Breast epithelium (tissue), 4 donors: ENCODE results near the gene NLK. TPM values are rescaled to one million over a fixed set of nuclear protein-coding genes. Genes with fewer than 3 reads are reported as not detected.
"Not testable (repeated sequence)": the region's sequence is repeated elsewhere in the genome, so short reads cannot be mapped to it uniquely, and the experiment has no call there.

Source experiments
- DNase-seq, 2 donors: peaks; one replicate each; pipeline ENCODE4 v3.0.0-alpha.2; 2019; ENCODE audit warnings: low spot score in 2 of 2
- H3K27ac ChIP-seq, 2 donors: fragments of 200-600 bp; sonication (generic) in 1 of 2; one replicate each; pipeline ENCODE4 v1.5.1; 2016 to 2019; ENCODE audit warnings: mild to moderate bottlenecking in 1 of 2
- H3K27me3 ChIP-seq, 2 donors: fragments of 200-600 bp; sonication (generic) in 1 of 2; one replicate each; pipeline versions ENCODE4 v1.5.1 to v1.6.0; 2017 to 2019; ENCODE audit warnings: control low read depth in 1 of 2, mild to moderate bottlenecking in 1 of 2
- H3K36me3 ChIP-seq: fragments of 200-600 bp; one replicate; pipeline ENCODE4 v1.5.1; 2019
- H3K4me1 ChIP-seq, 2 donors: fragments of 200-600 bp; sonication (generic); one replicate each; pipeline ENCODE4 v1.5.1; 2016 to 2019; ENCODE audit warnings: control low read depth in 1 of 2
- H3K4me3 ChIP-seq, 3 donors: fragments of 200-600 bp; sonication (generic); 1 replicate in 2 of 3; 2 replicates in 1 of 3; pipeline ENCODE4 v1.5.1; 2016 to 2019; ENCODE audit warnings: mild to moderate bottlenecking in 3 of 3, moderate library complexity in 2 of 3
- H3K9me3 ChIP-seq, 2 donors: fragments of 200-600 bp; sonication (generic) in 1 of 2; one replicate each; pipeline ENCODE4 v1.5.1; 2016 to 2019; ENCODE audit warnings: control low read depth in 1 of 2
- POLR2A ChIP-seq: fragments of 450-650 bp; IDR thresholded peaks from one replicate; pipeline ENCODE4 v1.6.1; 2016; ENCODE audit warnings: antibody characterized with exemption, mild to moderate bottlenecking, moderate library complexity
- POLR2AphosphoS5 ChIP-seq, 3 donors: sonication (generic); formaldehyde crosslinking; IDR thresholded peaks; one replicate each; pipeline ENCODE4 v1.6.1; 2017; ENCODE audit warnings: antibody characterized with exemption in 3 of 3
- intact Hi-C: fragments of 100-400 bp; cut with DNase I; formaldehyde crosslinking; loops from one replicate; pipeline ENCODE4 v1.15.1; 2023; ENCODE audit warnings: low total_unique reads
- total RNA-seq, 3 donors: library from RNA; depleted of rRNA; stranded (reverse); fragments of >200 nt; gene quantifications; one replicate each; pipeline ENCODE4 v1.1.0, GENCODE V29; 2016
- TF ChIP-seq, protein P1 (sequence below), 3 donors: fragments of 450-650 bp; IDR thresholded peaks; one replicate each; pipeline ENCODE4 v1.5.1; 2016 to 2017; ENCODE audit warnings: antibody characterized with exemption in 3 of 3, mild to moderate bottlenecking in 3 of 3, moderate library complexity in 3 of 3

Gene NLK
- total RNA-seq, 3 donors from 2014 or later = 19.8 to 35.1 (median 27.5) TPM

DNA sequence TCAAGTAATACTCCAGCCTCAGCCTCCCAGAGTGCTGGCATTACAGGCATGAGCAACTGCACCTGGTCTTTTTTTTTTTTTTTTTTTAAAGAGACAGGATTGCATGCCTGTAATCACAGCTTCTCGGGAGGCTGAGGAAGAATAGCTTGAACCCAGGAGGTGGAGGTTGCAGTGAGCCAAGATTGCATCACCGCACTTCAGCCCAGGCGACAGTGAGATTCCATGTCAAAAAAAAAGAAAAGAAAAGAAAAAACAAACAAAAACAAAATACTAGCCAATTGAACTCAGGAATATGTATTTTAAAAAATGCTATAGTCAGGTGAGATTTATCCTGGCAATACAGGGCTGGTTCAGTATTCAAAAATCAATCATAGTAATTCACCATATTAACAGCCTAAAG, 158.8 kb downstream of the NLK start:
- no peaks in the 10 kb centered on the region for H3K27me3 ChIP-seq
- H3K4me3 ChIP-seq = no peak overlapping the region
- intact Hi-C loops = no loop called here
- no peaks in the 10 kb centered on the region for H3K4me1 ChIP-seq
- no peaks in the 10 kb centered on the region for H3K36me3 ChIP-seq
- no peak overlapping the region for H3K27ac ChIP-seq
- DNase-seq = no peak
- H3K9me3 ChIP-seq = no peaks in the 10 kb centered on the region
- no peak for TF ChIP-seq POLR2AphosphoS5 (IDR thresholded peaks at IDR 0.05)
- TF ChIP-seq POLR2A = no peak
- TF ChIP-seq, protein P1, sequence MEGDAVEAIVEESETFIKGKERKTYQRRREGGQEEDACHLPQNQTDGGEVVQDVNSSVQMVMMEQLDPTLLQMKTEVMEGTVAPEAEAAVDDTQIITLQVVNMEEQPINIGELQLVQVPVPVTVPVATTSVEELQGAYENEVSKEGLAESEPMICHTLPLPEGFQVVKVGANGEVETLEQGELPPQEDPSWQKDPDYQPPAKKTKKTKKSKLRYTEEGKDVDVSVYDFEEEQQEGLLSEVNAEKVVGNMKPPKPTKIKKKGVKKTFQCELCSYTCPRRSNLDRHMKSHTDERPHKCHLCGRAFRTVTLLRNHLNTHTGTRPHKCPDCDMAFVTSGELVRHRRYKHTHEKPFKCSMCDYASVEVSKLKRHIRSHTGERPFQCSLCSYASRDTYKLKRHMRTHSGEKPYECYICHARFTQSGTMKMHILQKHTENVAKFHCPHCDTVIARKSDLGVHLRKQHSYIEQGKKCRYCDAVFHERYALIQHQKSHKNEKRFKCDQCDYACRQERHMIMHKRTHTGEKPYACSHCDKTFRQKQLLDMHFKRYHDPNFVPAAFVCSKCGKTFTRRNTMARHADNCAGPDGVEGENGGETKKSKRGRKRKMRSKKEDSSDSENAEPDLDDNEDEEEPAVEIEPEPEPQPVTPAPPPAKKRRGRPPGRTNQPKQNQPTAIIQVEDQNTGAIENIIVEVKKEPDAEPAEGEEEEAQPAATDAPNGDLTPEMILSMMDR (IDR thresholded peaks at IDR 0.05) = no peak

DNA sequence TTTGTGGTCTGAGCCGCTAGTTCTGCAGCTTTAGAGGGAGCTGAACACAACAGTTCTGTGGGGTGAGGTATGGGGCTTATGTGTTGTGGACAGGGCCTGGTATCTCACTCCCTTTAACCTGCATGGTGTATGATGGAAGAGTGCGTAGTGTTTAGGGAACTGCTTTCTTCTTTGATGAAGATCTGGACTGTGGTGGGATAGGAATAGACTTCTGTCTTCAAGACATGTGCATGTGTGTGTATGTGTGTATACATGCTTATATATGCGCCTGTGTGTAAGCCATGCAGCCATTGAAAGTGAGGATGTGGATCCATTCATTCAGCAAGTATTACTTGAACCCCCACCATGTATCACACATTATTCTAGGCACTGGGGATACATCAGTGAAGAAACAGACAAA, 161.8 kb downstream of the NLK start:
- TF ChIP-seq, protein P1 (IDR thresholded peaks at IDR 0.05) = no peak
- TF ChIP-seq POLR2AphosphoS5 (IDR thresholded peaks at IDR 0.05) (no peak), POLR2A (no peak)
- Histone ChIP-seq H3K36me3 (no peaks in the 10 kb centered on the region), H3K9me3 (no peaks in the 10 kb centered on the region), H3K27ac (no peak overlapping the region), H3K27me3 (no peaks in the 10 kb centered on the region), H3K4me1 (no peaks in the 10 kb centered on the region), H3K4me3 (no peak overlapping the region)
- intact Hi-C loops = no loop called here
- no peak for DNase-seq

DNA sequence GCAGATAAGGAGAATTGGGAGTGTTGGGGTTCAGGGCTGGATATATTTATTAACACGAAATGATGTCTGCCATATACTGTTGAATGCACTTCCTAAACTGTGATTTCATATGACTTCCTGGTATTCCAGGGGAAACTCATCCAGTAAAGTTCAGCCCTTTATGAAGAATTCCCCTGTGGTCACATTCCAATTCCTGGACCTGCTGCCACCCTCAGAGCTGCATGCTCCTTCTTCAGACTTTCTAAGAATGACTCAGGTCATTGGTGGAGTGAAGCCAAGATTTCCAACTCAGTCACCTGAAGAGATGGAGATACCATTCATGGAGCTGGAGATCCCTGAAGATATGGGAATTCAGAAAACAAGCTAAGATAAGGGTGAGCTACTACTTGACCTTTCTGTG, 162.3 kb downstream of the NLK start:
- Histone ChIP-seq H3K27me3 (no peaks in the 10 kb centered on the region), H3K27ac (no peak overlapping the region), H3K36me3 (no peaks in the 10 kb centered on the region), H3K4me1 (no peaks in the 10 kb centered on the region), H3K4me3 (no peak overlapping the region), H3K9me3 (no peaks in the 10 kb centered on the region)
- intact Hi-C loops = no loop called here
- no peak for TF ChIP-seq POLR2AphosphoS5 (IDR thresholded peaks at IDR 0.05)
- TF ChIP-seq, protein P1 (IDR thresholded peaks at IDR 0.05) = no peak
- no peak for TF ChIP-seq POLR2A
- DNase-seq = no peak

DNA sequence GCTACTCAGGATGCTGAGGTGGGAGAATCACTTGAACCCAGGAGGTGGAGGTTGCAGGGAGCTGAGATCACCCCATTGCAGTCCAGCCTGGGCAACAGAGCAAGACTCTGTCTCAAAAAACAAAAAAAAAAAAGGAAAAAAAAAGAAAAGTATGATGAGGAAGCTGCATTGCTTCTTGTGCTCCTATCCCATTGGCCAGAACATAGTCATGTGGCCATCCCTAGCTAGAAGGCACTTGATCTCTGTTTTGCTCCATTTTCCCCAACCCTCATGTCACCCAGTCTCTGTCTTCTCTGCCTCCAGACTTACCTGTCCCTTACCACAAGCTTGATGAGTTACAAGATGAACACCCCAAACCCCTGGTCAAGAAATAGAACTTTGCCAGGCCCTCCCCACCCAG, 163.8 kb downstream of the NLK start:
- TF ChIP-seq POLR2AphosphoS5 (IDR thresholded peaks at IDR 0.05) (no peak), POLR2A (no peak)
- TF ChIP-seq, protein P1 (IDR thresholded peaks at IDR 0.05) = no peak
- DNase-seq = no peak
- Histone ChIP-seq H3K36me3 (no peaks in the 10 kb centered on the region), H3K27me3 (no peaks in the 10 kb centered on the region), H3K4me1 (no peaks in the 10 kb centered on the region), H3K27ac (no peak overlapping the region), H3K9me3 (no peaks in the 10 kb centered on the region), H3K4me3 (no peak overlapping the region)
- intact Hi-C loops = no loop called here

DNA sequence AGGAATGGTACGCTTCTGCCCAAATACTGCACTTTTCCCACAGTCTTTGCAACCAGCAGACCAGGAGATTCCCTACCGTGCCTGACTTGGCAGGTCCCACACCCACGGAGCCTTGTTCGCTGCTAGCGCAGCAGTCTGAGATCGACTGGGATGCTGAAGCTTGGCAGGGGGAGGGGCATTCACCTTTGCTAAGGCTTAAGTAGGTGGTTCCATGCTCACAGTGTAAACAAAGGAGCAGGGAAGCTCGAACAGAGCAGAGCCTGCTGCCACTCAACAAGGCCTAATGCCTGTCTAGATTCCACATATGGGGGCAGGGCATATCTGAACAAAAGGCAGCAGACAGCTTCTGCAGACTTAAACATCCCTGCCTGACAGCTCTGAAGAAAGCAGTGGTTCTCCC, 169.3 kb downstream of the NLK start:
- intact Hi-C loops = no loop called here
- no peaks in the 10 kb centered on the region for H3K9me3 ChIP-seq
- H3K27ac ChIP-seq = no peak overlapping the region
- no peaks in the 10 kb centered on the region for H3K27me3 ChIP-seq
- DNase-seq = no peak
- TF ChIP-seq, protein P1 (IDR thresholded peaks at IDR 0.05) = no peak
- TF ChIP-seq POLR2AphosphoS5 (IDR thresholded peaks at IDR 0.05) (no peak), POLR2A (no peak)
- no peaks in the 10 kb centered on the region for H3K36me3 ChIP-seq
- no peak overlapping the region for H3K4me3 ChIP-seq
- no peaks in the 10 kb centered on the region for H3K4me1 ChIP-seq

DNA sequence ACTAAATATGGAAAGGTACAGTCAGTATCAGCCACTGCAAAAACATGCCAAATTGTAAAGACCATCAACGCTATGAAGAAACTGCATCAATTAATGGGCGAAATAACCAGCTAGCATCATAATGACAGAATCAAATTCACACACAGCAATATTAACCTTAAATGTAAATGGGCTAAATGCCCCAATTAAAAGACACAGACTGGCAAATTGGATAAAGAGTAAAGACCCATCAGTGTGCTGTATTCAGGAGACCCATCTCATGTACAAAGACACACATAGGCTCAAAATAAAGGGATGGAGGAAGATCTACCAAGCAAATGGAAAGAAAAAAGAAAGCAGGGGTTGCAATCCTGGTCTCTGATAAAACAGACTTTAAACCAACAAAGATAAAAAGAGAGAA, 171.1 kb downstream of the NLK start:
- H3K9me3 ChIP-seq, H3K36me3 ChIP-seq, H3K4me3 ChIP-seq, DNase-seq, H3K27ac ChIP-seq, H3K4me1 ChIP-seq, intact Hi-C loops, H3K27me3 ChIP-seq: not testable (repeated sequence)
